Posterior cingulate gyrus (tissue), 11 donors: ENCODE data around the gene RAPGEF1.
"Not testable (repeated sequence)": the region's sequence is repeated elsewhere in the genome, so short reads cannot be mapped to it uniquely, and the experiment has no call there.

Source experiments
- DNase-seq, 10 donors: peaks; one replicate each; pipeline versions ENCODE4 v3.0.0 to v3.0.0-alpha.2; 2020 to 2021; ENCODE audit warnings: mixed read lengths in 3 of 10
- intact Hi-C: fragments of 100-400 bp; cut with DNase I; formaldehyde crosslinking; loops from one replicate; pipeline ENCODE4 v1.15.1; 2023

Gene RAPGEF1

DNA sequence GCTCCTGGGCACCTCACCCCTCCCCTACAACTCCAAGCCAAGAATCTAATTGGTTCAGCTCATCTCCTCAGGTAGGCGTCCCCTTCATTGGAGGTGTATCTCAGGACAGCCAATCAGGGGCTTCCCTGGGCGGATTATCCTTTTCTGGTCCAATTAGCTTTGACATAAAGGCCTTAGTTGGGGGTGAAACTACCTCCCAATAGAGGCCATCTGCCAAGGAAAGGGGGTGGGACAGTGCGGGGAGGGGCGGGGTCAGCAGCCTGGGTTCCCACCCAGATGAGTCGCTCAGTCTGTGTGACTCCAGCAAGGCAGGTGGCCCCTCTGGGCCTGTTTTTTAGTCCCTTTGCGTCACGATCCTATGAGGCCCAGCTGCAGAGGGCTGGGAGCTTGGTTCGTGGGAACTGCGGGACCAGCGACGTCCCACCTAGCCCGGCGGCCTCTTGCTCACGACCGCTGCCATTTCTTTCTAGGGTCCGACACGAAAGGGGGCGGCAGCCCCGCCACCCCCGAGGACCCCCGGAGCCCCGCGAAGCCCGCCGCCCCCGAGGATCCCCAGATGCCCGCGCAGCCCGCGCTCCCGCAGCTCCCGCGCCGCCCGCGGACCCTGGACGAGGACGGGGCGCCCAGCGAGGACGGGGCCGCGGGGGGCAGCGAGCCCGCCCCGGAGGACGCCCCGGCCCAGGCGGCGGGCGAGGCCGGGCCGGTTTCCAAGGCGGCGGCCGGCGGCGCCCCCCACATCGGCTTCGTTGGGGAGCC lies 185.6 kb downstream of the RAPGEF1 start:
- intact Hi-C loops, result no loop called here
- peak in 2 of 10 donors; percentile 7 to 24 for DNase-seq

DNA sequence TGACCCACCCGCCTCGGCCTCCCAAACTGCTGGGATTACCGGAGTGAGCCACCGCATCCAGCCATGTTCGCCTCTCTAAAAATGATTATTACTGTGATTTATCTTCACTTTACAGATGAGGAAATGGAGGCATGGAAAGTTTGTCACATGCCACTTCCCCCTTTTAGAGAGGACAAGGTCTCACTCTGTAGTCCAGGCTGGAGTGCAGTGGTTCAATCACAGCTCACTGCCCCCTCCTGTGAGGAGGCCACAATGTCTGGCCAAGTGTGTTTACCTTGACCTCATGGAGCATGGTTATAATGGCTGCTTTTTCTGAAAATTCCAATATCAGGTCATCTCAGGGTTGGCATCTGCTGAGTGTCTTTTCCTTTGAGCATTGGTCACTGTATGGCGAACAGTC lies 187.8 kb downstream of the RAPGEF1 start:
- intact Hi-C loops, result no loop called here
- peak in 2 of 10 donors; percentile 3 to 43 for DNase-seq

DNA sequence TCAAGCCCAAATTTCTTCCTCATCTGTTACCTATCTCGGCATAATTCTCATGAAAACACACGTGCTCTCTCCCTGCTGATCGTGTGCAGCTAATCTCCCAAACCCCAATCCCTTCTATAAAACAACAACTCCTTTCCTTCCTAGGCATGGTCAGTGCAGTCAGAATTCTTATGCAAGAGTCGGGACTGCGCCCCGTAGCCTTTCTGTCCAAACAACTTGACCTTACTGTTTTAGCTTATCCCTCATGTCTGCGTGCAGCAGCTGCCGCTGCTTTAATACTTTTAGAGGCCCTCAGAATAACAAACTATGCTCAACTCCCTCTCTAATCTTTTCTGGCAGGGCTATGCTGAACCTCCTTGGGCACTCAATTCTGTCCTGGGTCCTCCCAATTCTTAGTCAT lies 189.4 kb downstream of the RAPGEF1 start:
- intact Hi-C loops, DNase-seq: not testable (repeated sequence)

DNA sequence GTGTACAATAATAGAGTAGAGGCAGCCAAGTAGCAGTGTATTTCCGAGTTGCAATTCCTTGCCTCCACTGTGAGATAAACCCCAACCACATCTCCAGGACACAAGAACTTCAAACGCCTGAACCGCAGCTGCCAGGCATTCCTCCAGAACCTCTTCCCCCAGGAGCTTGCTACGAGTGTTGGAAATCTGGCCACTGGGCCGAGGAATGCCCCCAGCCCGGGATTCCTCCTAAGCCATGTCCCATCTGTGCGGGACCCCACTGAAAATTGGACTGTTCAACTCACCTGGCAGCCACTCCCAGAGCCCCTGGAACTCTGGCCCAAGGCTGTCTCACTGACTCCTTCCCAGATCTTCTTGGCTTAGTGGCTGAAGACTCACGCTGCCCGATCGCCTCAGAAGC lies 190.7 kb downstream of the RAPGEF1 start:
- DNase-seq, result peak in 2 of 10 donors; percentile 52 to 67
- intact Hi-C loops, result not testable (repeated sequence)

DNA sequence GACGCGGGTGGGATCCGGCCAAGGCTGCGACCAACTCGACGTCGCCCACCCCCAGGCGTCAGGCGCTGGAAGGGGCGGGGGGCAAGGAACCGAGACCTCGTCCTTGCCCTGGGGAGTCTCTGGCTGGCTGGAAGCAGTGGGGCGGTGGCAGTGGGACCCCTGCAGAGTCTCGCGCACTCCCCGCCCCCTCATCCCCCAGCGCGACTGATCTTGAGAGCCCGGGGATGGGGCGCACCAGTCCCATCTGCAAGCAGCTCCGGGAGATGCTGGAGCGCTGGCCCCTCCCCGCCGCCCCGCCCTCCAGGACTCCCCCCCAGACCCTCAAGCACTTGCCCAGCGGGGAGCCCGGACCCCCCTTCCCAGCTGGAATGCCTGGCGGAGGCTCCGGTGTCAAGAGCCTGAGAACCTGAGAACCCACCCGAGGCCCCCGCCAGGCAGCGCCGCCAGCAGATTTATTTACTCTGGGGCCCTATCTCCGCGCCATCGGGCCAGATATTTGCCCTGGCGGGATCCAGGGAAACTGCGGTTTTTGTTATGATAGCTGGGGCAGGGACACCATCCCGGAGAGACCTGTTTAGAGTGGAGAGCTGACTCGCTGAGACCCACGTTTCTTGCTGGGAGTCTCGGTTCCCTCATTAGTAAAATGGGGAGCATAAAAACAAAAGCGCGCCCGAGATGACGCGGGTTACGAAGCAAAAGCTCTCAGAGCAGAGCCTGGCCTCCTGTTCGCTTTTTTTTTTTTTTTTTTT lies 193.4 kb downstream of the RAPGEF1 start:
- intact Hi-C loops, result no loop called here
- DNase-seq, result peak in 3 of 10 donors; percentile 54 to 70 (median 65)

DNA sequence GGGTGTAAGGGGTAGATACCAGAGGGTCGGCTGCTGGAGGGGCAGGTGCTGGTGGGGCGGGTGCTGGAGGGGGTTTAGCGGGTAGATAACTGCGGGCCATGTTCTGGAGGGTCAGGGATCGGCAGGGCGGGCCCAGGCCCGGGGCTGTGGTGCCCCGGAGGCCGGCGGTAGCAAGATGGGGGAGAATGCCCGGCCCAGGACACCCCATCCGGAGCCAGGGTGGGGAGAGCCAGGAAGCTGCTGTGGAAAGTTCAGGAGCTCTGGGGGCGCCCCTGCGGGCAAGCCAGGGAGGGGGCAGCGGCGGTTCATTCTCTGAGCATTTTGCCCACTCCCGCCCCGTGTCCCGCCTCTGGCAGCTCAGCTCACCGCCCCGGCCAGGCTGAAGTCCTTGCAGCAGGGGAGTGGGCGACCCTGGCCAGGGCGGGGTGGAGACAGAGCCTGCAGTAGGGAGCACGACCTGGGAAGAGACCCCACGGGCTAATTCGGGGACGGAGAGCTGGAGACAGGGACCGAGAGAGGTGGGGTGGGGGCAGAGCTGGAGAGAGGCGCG lies 194.0 kb downstream of the RAPGEF1 start:
- intact Hi-C loops, result no loop called here
- peak in 2 of 10 donors; percentile 47 to 82 for DNase-seq

DNA sequence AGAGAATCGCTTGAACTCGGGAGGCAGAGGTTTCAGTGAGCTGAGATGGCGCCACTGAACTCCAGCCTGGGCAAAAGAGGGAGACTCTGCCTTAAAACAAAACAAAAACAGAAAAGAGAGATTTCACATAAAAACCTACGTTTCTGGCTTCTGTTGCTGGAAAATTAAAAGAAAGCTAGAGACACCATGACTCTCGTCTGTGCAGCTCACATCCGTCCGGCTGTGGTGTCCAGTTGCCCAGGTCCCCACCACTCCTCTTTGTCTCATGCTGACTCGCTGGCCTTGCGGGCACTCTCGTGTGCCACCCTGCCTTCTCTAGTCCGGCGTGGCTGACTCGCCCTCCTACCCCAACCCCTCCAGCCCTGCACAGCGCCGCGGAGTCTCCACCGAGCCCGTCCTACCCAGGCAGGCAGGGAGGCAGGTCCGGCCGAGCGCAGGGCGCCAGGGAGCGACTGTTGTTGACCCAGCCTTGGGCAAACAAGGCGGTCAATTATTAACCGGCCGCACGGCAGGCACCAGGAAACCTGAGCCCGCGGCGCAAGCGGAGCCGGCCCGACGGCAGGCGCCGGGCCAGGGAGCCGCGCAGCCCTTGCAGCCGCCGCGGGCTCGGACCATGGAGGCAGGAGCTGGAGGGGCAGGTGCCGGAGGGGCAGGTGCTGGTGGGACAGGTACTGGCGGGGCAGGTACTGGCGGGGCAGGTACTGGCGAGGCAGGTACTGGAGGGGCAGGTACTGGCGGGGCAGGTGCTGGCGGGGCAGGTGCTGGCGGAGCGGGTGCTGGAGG lies 194.7 kb downstream of the RAPGEF1 start, which contains the start of gene PRRT1B:
TSS of gene PRRT1B (plus strand) at position 521 of the 783 bp plus-strand sequence. CDS start at position 614, 93 bp downstream.
- DNase-seq, result peak in 2 of 10 donors; percentile 71 to 82
- intact Hi-C loops, result no loop called here

DNA sequence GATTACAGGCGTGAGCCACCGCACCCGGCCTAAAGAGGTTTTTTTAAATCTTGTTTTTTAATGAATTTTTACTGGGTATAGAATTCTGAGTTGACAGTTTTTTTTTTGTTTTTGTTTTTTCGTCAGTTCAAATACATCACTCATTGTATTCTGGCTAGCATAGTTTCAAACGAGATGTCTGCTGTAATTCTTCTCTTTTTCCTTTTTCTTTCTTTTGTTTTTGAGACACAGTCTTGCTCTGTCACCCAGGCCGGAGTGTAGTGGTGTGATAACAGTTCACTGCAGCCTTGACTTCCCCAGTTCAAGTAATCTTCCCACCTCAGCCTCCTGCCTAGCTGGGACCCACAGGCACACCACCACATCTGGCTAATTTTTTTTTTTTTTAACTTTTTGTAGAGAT lies 196.7 kb downstream of the RAPGEF1 start:
- DNase-seq, result no peak
- intact Hi-C loops, result no loop called here

DNA sequence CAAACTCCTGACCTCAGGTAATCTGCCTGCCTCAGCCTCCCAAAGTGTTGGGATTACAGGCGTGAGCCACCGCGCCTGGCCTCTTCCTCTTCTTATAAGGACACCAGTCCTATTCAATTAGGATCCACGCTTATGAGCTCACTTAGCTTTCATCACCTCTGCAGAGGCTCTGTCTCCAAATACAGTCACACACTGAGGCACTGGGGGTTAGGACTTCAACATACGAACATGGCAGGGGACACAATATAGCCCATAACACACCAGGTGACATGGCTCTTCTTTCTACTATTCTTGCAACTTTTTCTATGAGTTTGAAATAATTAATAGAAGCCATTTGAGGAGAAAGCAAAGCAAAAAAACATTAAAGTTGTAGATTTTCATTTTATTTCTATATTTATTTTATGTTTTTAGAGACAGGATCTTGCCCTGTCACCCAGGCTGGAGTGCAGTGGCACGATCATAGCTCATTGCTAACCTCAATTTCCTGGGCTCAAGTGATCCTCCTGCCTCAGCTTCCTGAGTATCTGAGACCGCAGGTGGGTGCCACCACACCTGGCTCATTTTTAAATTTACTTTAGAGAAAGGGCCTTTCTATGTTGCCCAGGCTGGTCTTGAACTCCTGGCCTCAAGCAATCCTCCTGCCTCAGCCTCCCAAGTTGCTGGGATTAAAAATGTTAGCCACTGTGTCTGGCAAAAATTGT lies 200.5 kb downstream of the RAPGEF1 start:
- DNase-seq, result peak in 1 of 10 donors; percentile 22
- intact Hi-C loops, result no loop called here

DNA sequence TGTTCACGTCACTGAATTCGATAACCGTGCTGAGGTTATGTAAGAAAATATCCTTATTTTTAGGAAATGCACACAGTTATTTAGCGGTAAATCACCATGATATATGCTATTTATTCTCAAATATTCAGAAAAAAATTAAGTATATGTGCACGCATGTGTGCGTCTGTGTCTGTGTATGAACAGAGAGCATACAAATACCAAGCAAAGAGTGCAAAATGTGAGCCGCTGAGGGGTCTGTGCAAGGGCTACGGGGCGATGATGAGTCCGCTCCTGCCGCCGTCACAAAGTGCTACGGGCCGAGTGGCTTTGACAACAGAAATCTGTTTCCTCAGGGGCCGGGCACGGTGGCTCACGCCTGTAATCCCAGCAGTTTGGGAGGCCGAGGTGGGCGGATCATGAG lies 201.9 kb downstream of the RAPGEF1 start:
- peak in 2 of 10 donors; percentile 32 to 56 for DNase-seq
- intact Hi-C loops, result no loop called here

DNA sequence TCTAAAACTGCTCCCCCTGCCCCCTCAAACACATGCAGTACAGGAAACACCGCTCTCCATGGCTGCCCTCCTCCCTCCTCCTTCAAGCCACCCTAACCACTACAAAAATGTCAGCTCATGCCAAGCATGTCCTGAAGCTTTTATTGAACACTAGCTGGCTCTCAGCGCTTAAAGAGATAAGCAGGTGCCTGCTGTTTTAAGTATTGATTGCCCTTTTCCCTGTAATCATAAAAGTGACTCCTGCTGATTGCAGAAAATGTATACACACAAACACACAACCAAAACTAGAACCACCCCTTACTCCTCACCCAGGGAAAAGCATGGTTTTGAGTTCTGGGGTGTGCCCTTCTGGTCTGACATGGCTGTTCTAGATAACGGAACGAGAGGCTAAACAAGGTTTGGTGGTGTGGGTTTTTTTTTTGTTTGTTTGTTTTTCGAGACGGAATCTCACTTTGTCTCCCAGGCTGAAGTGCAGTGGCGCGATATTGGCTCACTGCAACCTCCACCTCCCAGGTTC lies 205.1 kb downstream of the RAPGEF1 start:
- intact Hi-C loops, result no loop called here
- no peak for DNase-seq

DNA sequence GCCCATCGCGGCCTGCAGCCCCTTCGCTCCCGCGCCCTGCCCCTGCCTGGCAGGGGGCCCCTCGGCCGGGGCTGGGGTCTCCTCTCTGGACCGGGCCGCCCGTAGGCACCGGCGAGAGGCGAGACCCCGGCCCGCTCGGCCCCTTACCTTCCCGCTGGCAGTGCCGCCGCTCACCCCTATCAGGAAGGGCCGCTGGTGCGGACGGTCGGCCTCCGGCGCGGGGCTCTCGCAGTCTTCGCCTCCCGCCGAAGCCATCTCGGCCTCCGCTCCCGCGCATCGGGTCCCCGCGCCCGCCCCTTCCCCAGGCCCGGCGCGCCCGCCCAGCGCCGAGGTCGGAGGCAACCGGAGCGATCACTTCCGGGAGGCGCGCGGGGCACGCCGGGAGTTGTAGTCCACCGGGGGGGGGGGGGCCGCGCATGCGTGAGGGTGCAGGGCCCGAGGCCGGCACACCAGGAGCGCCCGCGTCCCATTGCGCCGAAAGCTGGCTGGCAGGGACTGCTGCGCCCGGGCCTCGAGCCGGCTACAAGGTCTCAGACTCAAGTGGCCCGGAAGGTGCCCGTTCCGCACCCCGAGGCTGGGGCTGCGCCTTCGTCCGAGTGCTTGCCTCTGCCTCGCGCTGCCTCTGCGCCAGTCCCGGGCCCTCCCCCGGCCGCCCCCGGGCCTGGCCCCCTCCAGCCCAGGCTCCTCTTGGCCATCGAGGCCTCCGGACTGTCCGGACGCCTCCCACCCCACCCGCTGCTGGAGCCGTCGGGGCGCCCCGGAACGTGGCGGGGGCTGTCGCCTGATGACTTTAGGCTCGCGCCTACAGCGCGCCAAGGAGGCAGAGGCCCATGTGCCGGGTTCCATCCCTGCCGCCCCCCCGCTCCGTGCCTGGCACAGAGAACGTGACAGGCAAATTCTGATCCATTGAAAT lies 208.7 kb downstream of the RAPGEF1 start, which contains the start of gene UCK1:
TSS of gene UCK1 (minus strand) at position 344 of the 913 bp plus-strand sequence. CDS start at position 255, 89 bp downstream.
- intact Hi-C loops, result loop anchor here (2.0 kb wide), 1 partner anchor 28 kb away; the partner anchor contains the start of gene POMT1
- DNase-seq, result peak; percentile 50 to 95 (median 70)

DNA sequence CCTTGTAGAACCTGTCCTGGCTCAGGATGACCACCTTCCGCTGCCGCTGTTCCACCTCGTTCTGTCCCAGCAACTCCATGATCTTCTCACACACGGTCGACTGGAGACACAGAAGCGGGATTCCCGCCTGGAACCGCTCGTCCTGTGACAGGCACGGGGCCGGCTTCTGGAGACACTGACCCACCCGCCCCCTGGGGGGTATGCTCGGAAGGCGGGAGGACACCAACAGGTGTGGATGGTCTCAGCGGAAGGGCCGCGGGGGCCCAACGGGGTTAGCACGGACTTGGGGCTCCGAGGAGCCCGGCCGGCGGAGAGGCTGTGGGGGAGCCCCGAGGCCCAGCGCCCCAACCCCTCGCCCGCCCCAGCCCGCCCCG lies 209.3 kb downstream of the RAPGEF1 start:
- no peak for DNase-seq
- intact Hi-C loops, result loop anchor here (2.0 kb wide), 1 partner anchor 28 kb away; the partner anchor contains the start of gene POMT1

DNA sequence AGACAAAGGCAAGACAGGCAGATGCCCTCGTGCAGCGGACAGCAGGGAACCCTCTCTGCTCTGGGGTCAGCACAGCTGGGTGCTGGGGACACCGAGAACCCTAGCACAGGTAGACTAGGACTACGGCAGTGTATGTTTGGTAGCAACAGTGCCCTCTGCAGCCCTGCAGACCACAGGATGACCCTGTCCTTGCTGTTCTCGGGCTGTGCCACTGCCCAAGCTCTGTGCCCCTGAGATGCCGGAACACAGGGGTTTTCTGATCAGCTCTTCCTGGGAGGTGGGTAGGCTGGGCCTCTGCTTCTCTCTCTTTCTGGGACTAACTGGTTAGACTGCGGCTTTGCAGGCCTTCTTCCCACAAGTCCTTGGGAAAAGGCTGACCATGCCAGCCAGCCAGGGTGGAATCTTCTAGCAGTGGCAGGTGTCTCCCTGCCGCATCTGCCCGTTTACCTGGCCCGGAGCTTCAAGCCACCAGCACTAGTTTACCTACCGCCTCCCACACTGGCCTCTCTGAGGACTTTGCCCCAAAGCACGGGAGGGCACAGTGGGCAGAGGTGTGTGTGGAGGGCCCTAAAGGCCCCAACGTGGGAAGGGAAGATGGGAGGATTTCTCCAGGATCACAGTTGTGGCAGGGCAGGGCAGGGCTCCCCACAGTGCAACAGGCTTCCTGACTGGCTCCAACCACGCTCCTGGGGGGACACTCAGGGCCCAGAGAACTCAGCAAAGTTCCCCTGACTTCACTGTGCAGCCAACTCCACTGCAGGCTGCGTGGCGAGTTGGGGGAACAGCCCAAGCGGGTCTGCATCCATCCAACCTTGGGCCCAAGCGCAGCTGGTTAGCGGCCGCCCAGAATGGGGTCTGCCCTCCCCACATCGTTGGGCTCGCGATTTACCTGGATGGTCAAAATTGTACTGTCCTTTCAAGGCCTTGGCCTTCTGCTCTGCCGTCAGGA lies 210.0 kb downstream of the RAPGEF1 start:
- DNase-seq, result peak in 1 of 10 donors; percentile 63

DNA sequence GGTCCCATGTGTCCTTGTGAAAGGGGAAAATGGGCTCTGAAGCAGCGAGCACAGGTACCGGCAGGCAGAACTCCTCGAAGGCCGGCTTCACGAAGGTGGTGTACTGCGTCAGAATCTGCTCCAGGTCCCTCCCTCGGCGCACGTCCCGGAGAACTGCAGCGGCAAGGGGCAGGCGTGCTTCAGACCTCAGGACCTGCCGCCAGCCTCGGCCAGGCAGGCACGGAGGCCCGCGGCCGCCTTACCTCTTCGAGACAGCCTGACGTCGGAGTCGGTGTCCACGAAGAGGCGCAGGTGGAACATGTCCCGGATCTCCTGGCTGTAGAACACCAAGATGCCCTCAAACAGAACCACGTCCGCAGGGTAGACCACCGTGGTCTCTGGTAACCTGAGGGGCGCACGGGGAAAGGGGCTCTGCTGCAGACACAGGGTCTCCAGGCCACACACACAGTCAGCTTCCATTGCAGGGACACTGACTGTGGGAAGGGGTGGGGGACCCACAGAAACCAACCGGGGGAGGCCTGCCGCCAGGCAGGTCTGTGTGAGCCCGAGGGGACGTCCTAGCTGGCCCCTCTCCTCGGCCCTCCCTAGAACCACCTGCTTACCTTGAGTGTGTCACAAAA lies 210.9 kb downstream of the RAPGEF1 start:
- DNase-seq, result peak in 1 of 10 donors; percentile 37
- intact Hi-C loops, result no loop called here

More for the DNA sequence above, 210.0 kb downstream of the RAPGEF1 start:
- intact Hi-C loops, result loop anchor here (2.0 kb wide), 1 partner anchor 27 kb away; the partner anchor contains the start of gene POMT1

DNA sequence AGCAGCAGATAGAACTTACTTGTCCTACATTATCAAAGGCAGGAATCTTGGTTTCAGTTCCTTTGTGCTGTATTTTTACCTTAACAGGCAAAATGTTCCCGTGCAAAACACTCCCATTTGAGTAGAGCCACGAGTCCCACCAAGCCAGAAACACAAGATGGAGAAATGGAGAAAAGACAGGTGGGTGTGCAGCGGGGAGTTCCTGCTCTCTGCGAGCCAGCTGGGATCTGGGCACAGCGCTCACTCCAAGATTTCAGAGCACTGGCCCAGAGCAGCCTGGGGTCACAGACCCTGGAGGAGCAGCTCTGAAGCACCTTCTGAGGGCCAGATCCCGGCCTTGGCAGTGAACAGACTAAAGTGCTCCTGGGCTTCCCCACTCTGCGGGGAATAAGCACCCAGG lies 211.7 kb downstream of the RAPGEF1 start:
- peak in 1 of 10 donors; percentile 24 for DNase-seq
- intact Hi-C loops, result no loop called here
